DMS53 treated with DMSO at 0.1 percent for 48 hours (cell line): Measurements from ENCODE around the gene LYL1.

Experiments used
- DNase-seq: peaks from one replicate; lab custom pipeline; 2025; ENCODE audit not compliant: unreplicated experiment; lab: John Stamatoyannopoulos, UW

Gene LYL1

DNA sequence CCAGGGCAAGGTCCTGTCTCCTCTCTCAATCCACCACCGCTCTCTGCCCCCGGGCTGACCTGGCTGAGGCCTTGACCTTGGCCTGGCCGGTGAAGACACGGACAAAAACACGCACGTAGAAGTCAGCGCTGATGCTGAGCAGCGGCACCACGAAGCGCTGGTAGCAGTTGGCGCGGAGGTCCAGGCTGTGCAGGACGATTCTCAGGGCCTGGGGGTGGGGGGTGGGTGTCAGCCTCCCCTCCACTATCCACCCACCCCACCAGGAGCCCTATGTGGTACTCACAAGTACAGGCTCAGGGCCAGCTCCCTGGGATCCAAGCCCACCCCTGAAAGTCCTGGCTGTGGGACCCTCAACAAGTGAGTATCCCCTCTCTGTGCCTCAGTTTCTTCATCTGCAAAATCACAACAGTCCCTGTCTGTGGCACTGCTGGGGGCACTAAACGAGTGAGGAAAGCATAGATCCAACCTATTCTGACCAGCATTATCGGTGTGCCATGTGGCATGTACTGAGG is 7.5 kb upstream of the LYL1 start:
- DNase-seq = no peak

- no peak for DNase-seq
These were observed 6.9 kb upstream of the LYL1 start for GRCh38 chr19:13109361-13110098.

- DNase-seq = no peak
These were observed 2.4 kb upstream of the LYL1 start for GRCh38 chr19:13104848-13105711.

GRCh38 chr19:13104360-13104847 is 1.7 kb upstream of the LYL1 start:
- no peak for DNase-seq

GRCh38 chr19:13103581-13104359 is 1.1 kb upstream of the LYL1 start:
- no peak for DNase-seq

GRCh38 chr19:13102416-13102665 is 317 bp downstream of the LYL1 start:
- no peak for DNase-seq

GRCh38 chr19:13101590-13102415 is 855 bp downstream of the LYL1 start:
- DNase-seq = no peak

DNA sequence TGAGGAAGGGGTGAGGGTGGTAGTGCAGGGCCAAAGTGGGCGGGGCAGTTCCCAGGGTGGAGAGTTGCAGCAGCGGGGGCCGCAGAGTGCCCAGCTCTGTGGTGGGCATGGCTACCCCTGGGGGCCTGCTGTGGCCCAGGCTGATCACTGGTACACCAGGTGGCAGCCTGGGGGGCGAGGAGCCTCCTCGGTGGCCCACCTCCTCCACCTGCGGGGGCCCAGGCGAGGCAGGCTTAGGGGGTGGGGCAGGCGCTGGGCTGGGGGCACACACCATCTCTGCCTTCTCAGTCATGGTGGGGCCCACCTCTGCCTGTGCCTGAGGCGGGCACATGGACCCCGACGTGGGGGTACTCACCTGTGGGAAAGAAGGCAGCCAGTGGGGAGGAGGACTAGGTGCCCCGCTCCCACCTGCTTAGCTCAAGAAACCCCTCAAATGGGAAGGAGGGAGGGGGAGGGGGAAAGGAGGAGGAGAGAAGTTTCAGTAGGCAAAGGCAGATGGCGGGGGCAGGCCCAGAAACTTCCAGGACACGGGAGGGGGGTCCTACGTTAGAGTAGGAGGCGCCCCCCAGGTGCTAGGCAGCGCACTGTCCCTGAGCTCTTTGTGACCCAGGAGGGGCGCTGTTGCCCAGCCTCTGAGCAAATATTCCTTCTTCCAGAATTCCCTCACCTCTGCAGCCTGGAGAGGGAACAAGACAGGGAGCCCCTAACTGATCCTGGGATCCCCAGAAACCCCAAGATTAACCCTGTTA is 1.6 kb downstream of the LYL1 start:
- no peak for DNase-seq

- no peak for DNase-seq
These were observed 2.5 kb downstream of the LYL1 start for GRCh38 chr19:13100031-13100588.

- DNase-seq = peak; percentile 69
These were observed 3.3 kb downstream of the LYL1 start for GRCh38 chr19:13099073-13099999.

- no peak for DNase-seq
These were observed 4.2 kb downstream of the LYL1 start for GRCh38 chr19:13098277-13099072.

DNA sequence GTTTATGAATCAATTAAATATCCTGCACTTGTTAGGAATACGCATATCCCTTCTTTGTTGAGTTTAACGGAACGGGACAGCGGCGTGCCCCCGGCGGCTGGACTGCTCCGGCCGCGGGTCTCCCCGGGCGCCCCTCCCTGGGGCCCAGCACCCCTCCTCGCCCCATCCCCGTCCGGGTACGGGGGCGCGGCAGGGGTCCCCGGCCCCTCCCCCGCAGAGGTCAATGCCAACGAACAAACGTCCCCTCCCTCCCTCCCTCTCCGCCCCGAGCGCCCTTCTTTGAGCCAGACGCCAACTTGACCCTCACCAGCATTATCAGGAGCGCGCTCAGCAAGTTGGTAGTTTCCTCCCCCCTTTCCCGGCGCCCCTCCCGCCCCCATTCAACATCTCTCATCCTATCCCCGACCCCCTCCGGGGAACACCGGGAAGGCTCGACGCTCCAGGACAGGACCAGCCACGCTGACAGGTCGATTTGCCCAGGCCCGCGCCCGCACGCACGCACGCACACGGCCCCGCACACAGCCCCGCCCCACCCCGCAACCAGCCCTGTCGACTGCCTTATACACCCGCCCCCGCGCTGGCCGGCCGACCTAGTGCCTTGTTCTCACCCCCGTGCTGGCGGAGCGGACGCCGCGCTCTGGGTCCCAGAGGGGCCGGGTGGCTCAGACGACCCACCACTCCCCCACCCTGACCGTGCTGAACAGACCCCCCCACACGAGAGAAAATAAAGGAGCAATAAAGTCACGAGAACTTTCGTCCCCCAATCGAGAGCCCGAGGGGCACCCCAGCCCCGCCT is 5.0 kb downstream of the LYL1 start:
- DNase-seq = no peak

DNA sequence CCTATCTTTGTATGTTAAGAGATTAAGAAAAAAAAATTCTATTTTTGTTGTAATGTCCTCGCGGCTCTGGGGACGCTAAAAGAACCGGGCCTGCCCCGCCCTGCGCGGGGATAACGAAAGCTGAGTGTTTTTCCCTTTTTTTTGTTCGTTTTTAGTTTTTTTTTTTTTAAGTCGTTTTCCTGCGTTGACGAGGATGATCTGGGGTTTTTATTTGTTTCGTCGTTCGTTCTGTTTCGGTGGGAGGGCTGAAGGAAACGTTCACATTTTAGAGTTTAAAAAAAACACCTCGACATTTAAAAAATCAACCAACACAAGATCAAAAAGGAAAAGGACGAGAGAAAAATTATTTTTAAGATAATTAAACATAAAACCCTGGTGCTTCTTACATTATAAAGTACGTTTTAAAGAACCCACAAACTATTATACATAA is 5.6 kb downstream of the LYL1 start:
- no peak for DNase-seq

DNA sequence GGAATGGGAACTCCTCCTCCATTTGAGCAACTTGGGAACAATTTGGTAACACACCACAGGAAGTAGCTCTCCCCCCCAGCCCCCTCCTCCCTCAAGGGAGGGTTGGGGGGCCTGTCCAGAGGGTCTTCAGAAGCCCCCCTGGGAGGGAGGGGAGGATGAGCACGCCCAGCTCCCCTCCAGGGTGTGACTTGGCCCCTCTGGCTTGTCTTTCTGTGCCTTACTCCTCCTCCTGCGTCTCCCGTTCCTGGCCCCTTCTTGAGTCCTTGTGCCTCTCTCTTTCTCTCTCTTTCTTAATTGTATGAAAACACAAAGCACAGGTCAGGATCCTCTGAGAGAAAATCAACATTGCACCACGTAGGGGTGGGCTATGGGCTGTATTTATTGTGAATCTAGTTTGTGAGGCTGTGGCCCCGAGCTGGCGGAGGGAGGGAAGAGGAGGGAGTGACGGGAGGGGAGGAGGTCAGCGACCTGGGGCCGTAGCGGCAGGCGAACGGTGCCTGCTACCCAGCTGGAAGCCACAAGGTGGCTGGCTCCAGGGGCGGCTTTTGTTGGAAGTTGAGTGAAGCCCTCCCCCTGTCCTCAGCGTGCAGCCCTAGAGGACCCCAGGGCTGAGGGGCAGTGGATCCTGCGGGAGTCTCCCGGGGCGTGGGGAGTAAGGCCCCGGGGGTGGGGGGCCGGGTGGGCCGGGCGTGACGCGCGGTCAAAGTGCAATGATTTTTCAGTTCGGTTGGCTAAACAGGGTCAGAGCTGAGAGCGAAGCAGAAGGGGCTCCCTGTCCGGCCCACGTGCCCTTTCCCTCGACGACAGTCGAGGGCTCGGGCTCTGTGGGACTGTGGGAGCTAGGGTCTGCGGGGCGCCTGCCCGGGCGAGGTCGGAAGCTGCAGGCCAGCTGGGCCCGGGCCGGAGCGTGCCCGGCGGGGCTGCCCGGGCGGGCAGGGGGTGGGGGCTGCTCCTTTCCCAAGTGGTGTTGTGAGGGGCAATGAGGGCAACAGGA is 6.4 kb downstream of the LYL1 start:
- DNase-seq = no peak

GRCh38 chr19:13095393-13095784 is 7.3 kb downstream of the LYL1 start:
- DNase-seq = no peak
